Ovary (tissue), 3 donors: ENCODE data around the gene FHOD3.

Experiments
- CTCF ChIP-seq, 3 donors: fragments of 450-650 bp in 2 of 3; fragments of 200-600 bp in 1 of 3; IDR thresholded peaks; one replicate each; pipeline versions ENCODE4 v1.5.1 to v1.8.0; 2016 to 2022; ENCODE audit warnings: antibody characterized with exemption in 3 of 3, mild to moderate bottlenecking in 1 of 3
- POLR2A ChIP-seq: fragments of 450-650 bp; IDR thresholded peaks from one replicate; pipeline ENCODE4 v1.6.1; 2017; ENCODE audit warnings: antibody characterized with exemption, mild to moderate bottlenecking, moderate library complexity
- donor health status: DM: no; HTN: no; CAD: no.

DNA sequence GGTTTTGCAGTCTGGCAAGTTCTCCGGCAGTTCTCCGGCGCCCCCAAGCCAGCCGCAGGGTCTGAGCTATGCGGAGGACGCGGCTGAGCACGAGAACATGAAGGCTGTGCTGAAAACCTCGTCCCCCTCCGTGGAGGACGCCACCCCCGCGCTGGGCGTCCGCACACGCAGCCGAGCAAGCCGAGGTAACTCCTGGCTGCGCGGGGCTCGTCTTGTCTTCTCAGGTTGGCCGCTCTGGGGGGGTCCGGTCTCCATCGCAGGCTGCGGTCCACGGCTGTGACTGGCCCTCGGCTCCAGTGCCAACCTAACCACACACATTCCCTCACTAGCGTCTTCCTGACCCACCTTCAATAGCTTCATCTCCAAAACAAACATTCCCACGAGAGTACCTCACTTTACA lies 463.1 kb downstream of the FHOD3 start:
- TF ChIP-seq CTCF (IDR thresholded peaks at IDR 0.05): no peak
- TF ChIP-seq POLR2A: no peak
